WTC11 (cell line): Measurements from ENCODE around the gene NCS1. TPM values are rescaled to one million over a fixed set of nuclear protein-coding genes. Genes with fewer than 3 reads are reported as not detected.
A peak's percentile ranks its signal among the peaks of the same experiment; 100 is the strongest.

ENCODE experiments used
- ATAC-seq: fragments of 200-7000 bp; cut with Tn5 transposase; 2 replicates; pipeline ENCODE4 v1.10.0; 2021; ENCODE audit warnings: mild to moderate bottlenecking, moderate library complexity
- CTCF ChIA-PET: fragments of 300-600 bp; sonication (Branson Sonifier 250); formaldehyde crosslinking; loops from one replicate; lab custom pipeline; 2021; ENCODE audit warnings: antibody characterized with exemption; lab: Charles Lee
- POLR2A ChIA-PET: fragments of 350-600 bp; sonication (Branson Sonifier 250); formaldehyde crosslinking; loops from one replicate; lab custom pipeline; 2021; ENCODE audit warnings: antibody characterized with exemption; lab: Charles Lee
- DNase-seq: peaks from one replicate; pipeline ENCODE4 v3.0.0; 2021; ENCODE audit warnings: low spot score
- H3K27ac Mint-ChIP-seq: 2 replicates; pipeline ENCODE4 v1.8.0; 2021; ENCODE audit warnings: mixed read lengths
- H3K27me3 Mint-ChIP-seq: 2 replicates; pipeline ENCODE4 v1.8.0; 2021; ENCODE audit warnings: low read depth, mild to moderate bottlenecking, moderate library complexity, mixed read lengths
- H3K36me3 Mint-ChIP-seq: 2 replicates; pipeline ENCODE4 v1.8.0; 2021; ENCODE audit warnings: mixed read lengths
- H3K4me1 Mint-ChIP-seq: 2 replicates; pipeline ENCODE4 v1.8.0; 2022; ENCODE audit warnings: mixed read lengths
- H3K4me3 Mint-ChIP-seq: 2 replicates; pipeline ENCODE4 v1.8.0; 2021; ENCODE audit warnings: mild to moderate bottlenecking, moderate library complexity, mixed read lengths
- H3K9me3 Mint-ChIP-seq: 2 replicates; pipeline ENCODE4 v1.8.0; 2021; ENCODE audit warnings: mixed read lengths
- EMX1 ChIP-seq: fragments of 250-450 bp; sonication (Bioruptor Pico); IDR thresholded peaks from 2 replicates; pipeline ENCODE4 v1.8.0; 2021; ENCODE audit warnings: mild to moderate bottlenecking
- FOXP4 ChIP-seq: sonication (generic); formaldehyde crosslinking; IDR thresholded peaks from 2 replicates; pipeline ENCODE4 v1.8.0; 2022; ENCODE audit warnings: mild to moderate bottlenecking, missing genetic modification reagents
- GABPB1 ChIP-seq: sonication (generic); formaldehyde crosslinking; IDR thresholded peaks from 2 replicates; pipeline ENCODE4 v1.8.1; 2023; ENCODE audit warnings: mild to moderate bottlenecking, missing genetic modification reagents
- JAZF1 ChIP-seq: fragments of 250-450 bp; sonication (Bioruptor Pico); IDR thresholded peaks from 2 replicates; pipeline ENCODE4 v1.9.0; 2021; ENCODE audit warnings: moderate library complexity, mild to moderate bottlenecking, inconsistent platforms
- JUN ChIP-seq: sonication (generic); formaldehyde crosslinking; IDR thresholded peaks from 2 replicates; pipeline ENCODE4 v1.8.0; 2023; ENCODE audit warnings: mild to moderate bottlenecking, missing genetic modification reagents
- MXD4 ChIP-seq: fragments of 250-450 bp; sonication (Bioruptor Pico); IDR thresholded peaks from 2 replicates; pipeline ENCODE4 v1.8.0; 2021; ENCODE audit warnings: mild to moderate bottlenecking, moderate library complexity, borderline replicate concordance
- MYBL2 ChIP-seq: sonication (generic); formaldehyde crosslinking; IDR thresholded peaks from 2 replicates; pipeline ENCODE4 v1.8.1; 2023; ENCODE audit warnings: mild to moderate bottlenecking, moderate library complexity, missing genetic modification reagents
- NFATC4 ChIP-seq: fragments of 250-450 bp; sonication (Bioruptor Pico); IDR thresholded peaks from 2 replicates; pipeline ENCODE4 v1.9.0; 2021; ENCODE audit warnings: mild to moderate bottlenecking
- NR2C2 ChIP-seq: sonication (generic); formaldehyde crosslinking; IDR thresholded peaks from 2 replicates; pipeline ENCODE4 v1.8.0; 2022; ENCODE audit warnings: mild to moderate bottlenecking, missing genetic modification reagents
- PRDM15 ChIP-seq: sonication (generic); formaldehyde crosslinking; IDR thresholded peaks from 2 replicates; pipeline ENCODE4 v1.8.0; 2022; ENCODE audit warnings: missing genetic modification reagents
- PRRX2 ChIP-seq: fragments of 250-450 bp; sonication (Bioruptor Pico); IDR thresholded peaks from 2 replicates; pipeline ENCODE4 v1.8.0; 2021; ENCODE audit warnings: mild to moderate bottlenecking
- RORB ChIP-seq: fragments of 250-450 bp; sonication (Bioruptor Pico); IDR thresholded peaks from 2 replicates; pipeline ENCODE4 v1.9.0; 2021; ENCODE audit warnings: mild to moderate bottlenecking
- SMAD3 ChIP-seq: sonication (generic); formaldehyde crosslinking; IDR thresholded peaks from 2 replicates; pipeline ENCODE4 v1.8.0; 2022; ENCODE audit warnings: missing genetic modification reagents, mild to moderate bottlenecking, borderline replicate concordance
- SMAD4 ChIP-seq: sonication (generic); formaldehyde crosslinking; IDR thresholded peaks from 2 replicates; pipeline ENCODE4 v1.8.0; 2022; ENCODE audit warnings: mild to moderate bottlenecking, missing genetic modification reagents
- TCF7 ChIP-seq: sonication (generic); formaldehyde crosslinking; IDR thresholded peaks from 2 replicates; pipeline ENCODE4 v1.8.0; 2022; ENCODE audit warnings: mild to moderate bottlenecking, low read depth, missing genetic modification reagents, moderate library complexity
- ZBTB43 ChIP-seq: sonication (generic); formaldehyde crosslinking; IDR thresholded peaks from 2 replicates; pipeline ENCODE4 v1.8.1; 2023; ENCODE audit warnings: mild to moderate bottlenecking, missing genetic modification reagents
- ZMAT4 ChIP-seq: fragments of 250-450 bp; sonication (Bioruptor Pico); IDR thresholded peaks from 2 replicates; pipeline ENCODE4 v1.9.0; 2021; ENCODE audit warnings: mild to moderate bottlenecking
- ZNF121 ChIP-seq: sonication (generic); formaldehyde crosslinking; IDR thresholded peaks from 2 replicates; pipeline ENCODE4 v1.8.0; 2023; ENCODE audit warnings: missing genetic modification reagents
- ZNF138 ChIP-seq: sonication (generic); formaldehyde crosslinking; conservative IDR thresholded peaks from 2 replicates; pipeline ENCODE4 v1.8.1; 2022; ENCODE audit warnings: mild to moderate bottlenecking, moderate library complexity, missing genetic modification reagents
- ZNF219 ChIP-seq: sonication (generic); formaldehyde crosslinking; IDR thresholded peaks from 2 replicates; pipeline ENCODE4 v1.8.0; 2023; ENCODE audit warnings: missing genetic modification reagents, mild to moderate bottlenecking, borderline replicate concordance
- ZNF512 ChIP-seq: sonication (generic); formaldehyde crosslinking; IDR thresholded peaks from 2 replicates; pipeline ENCODE4 v1.8.1; 2022; ENCODE audit warnings: missing genetic modification reagents, borderline replicate concordance
- total RNA-seq: library from RNA; stranded (reverse); gene quantifications from 3 replicates; pipeline ENCODE4 v1.2.3, GENCODE V29; 2021

The NCS1 gene
- total RNA-seq, 1 experiment from 2014 or later: 32.4 TPM

- POLR2A ChIA-PET: no interaction called here
- TF ChIP-seq NR2C2 (CRISPR knock-in tag) (no peak), PRDM15 (CRISPR knock-in tag) (no peak), ZNF138 (CRISPR knock-in tag) (no peak), FOXP4 (no peak), GABPB1 (CRISPR knock-in tag) (no peak), RORB (CRISPR knock-in tag) (no peak), ZNF219 (CRISPR knock-in tag) (no peak), JUN (CRISPR knock-in tag) (no peak), MYBL2 (CRISPR knock-in tag) (no peak), SMAD3 (CRISPR knock-in tag) (no peak), ZNF512 (no peak), NFATC4 (no peak), TCF7 (CRISPR knock-in tag) (no peak), ZMAT4 (CRISPR knock-in tag) (no peak), JAZF1 (no peak)
- no peaks in the 10 kb centered on the region for H3K9me3 Mint-ChIP-seq
- H3K27me3 Mint-ChIP-seq: no peaks in the 10 kb centered on the region
- H3K4me1 Mint-ChIP-seq: peaks cover 35% of the 10 kb centered on the region
- peak overlapping the region; percentile 86; the same call in 1 of the 2 replicates for H3K27ac Mint-ChIP-seq
- no peaks in the 10 kb centered on the region for H3K36me3 Mint-ChIP-seq
- CTCF ChIA-PET: interaction anchor here (1.1 to 3.2 kb wide), 4 partner anchors 17 to 127 kb away, joined by 4 to 17 read pairs (median 7); no protein-coding TSS in a partner anchor
- no peak overlapping the region; the same call in 1 of the 2 replicates for H3K4me3 Mint-ChIP-seq
- ATAC-seq (no peak), DNase-seq (no peak)
These were observed 15.3 kb downstream of the NCS1 start for GRCh38 chr9:130187523-130187846.

- ATAC-seq: no peak
- TF ChIP-seq MXD4 (CRISPR knock-in tag) (no peak), SMAD4 (CRISPR knock-in tag) (no peak), RORB (CRISPR knock-in tag) (no peak), ZNF121 (CRISPR knock-in tag) (no peak), PRRX2 (CRISPR knock-in tag) (no peak), GABPB1 (CRISPR knock-in tag) (no peak), EMX1 (CRISPR knock-in tag) (no peak), ZBTB43 (CRISPR knock-in tag) (no peak)
- TF ChIP-seq, all 79 proteins: peak for 0
- Mint-ChIP-seq H3K27ac (peak overlapping the region; percentile 53; the same call in 1 of the 2 replicates), H3K27me3 (no peaks in the 10 kb centered on the region), H3K4me3 (no peak overlapping the region), H3K9me3 (no peaks in the 10 kb centered on the region), H3K4me1 (peaks cover 40% of the 10 kb centered on the region), H3K36me3 (no peaks in the 10 kb centered on the region)
- ChIA-PET CTCF (no interaction called here), POLR2A (no interaction called here)
- no peak for DNase-seq
These were observed 16.8 kb downstream of the NCS1 start for GRCh38 chr9:130188860-130189481.
